H9 (cell line): ENCODE measurements around the gene MORF4L1. TPM values are rescaled to one million over a fixed set of nuclear protein-coding genes. Genes with fewer than 3 reads are reported as not detected.

ENCODE experiments used
- DNase-seq: peaks from one replicate; pipeline ENCODE4 v3.0.0-alpha.2; 2017
- H2AFZ ChIP-seq: one replicate; pipeline ENCODE4 v1.6.1; 2013; ENCODE audit warnings: mild to moderate bottlenecking, low read length, control low read depth, moderate library complexity
- H2AK5ac ChIP-seq: 2 replicates; pipeline ENCODE4 v1.6.1; 2013; ENCODE audit warnings: low read length, control low read depth, mixed read lengths; ENCODE audit not compliant: insufficient read length
- H2BK120ac ChIP-seq: one replicate; pipeline ENCODE4 v1.6.1; 2013; ENCODE audit warnings: low read depth, mild to moderate bottlenecking, low read length, control low read depth, inconsistent platforms; ENCODE audit not compliant: poor library complexity, severe bottlenecking
- H2BK12ac ChIP-seq: 2 replicates; pipeline ENCODE4 v1.6.1; 2013; ENCODE audit warnings: low read length, control low read depth, mixed read lengths, low read depth; ENCODE audit not compliant: insufficient read length
- H2BK15ac ChIP-seq: 2 replicates; pipeline ENCODE4 v1.6.1; 2013; ENCODE audit warnings: low read depth, low read length, control low read depth
- H2BK20ac ChIP-seq: one replicate; pipeline ENCODE4 v1.6.1; 2013; ENCODE audit warnings: low read depth, mild to moderate bottlenecking, low read length, control low read depth, inconsistent platforms; ENCODE audit not compliant: poor library complexity, severe bottlenecking
- H2BK5ac ChIP-seq: 2 replicates; pipeline ENCODE4 v1.6.1; 2013; ENCODE audit warnings: low read length, control low read depth, mixed read lengths; ENCODE audit not compliant: insufficient read length
- H3K14ac ChIP-seq: 2 replicates; pipeline ENCODE4 v1.6.1; 2013; ENCODE audit warnings: low read length, control low read depth; ENCODE audit not compliant: insufficient read depth
- H3K18ac ChIP-seq: 2 replicates; pipeline ENCODE4 v1.6.1; 2013; ENCODE audit warnings: low read depth, mild to moderate bottlenecking, mixed read lengths, low read length, control low read depth; ENCODE audit not compliant: insufficient read length
- H3K23ac ChIP-seq: 2 replicates; pipeline ENCODE4 v1.6.1; 2013; ENCODE audit warnings: low read length, control low read depth, mixed read lengths, low read depth; ENCODE audit not compliant: insufficient read length
- H3K23me2 ChIP-seq: 2 replicates; pipeline ENCODE4 v1.6.1; 2013; ENCODE audit warnings: low read depth, mild to moderate bottlenecking, mixed read lengths, low read length, control low read depth; ENCODE audit not compliant: insufficient read length, poor library complexity, severe bottlenecking
- H3K27ac ChIP-seq: 2 replicates; pipeline ENCODE4 v1.5.1; 2013; ENCODE audit warnings: low read length, control low read depth, mixed read lengths, low read depth; ENCODE audit not compliant: insufficient read length
- H3K27me3 ChIP-seq: 2 replicates; pipeline ENCODE4 v1.6.1; 2013; ENCODE audit warnings: low read length, control low read depth, inconsistent platforms; ENCODE audit not compliant: insufficient read depth
- H3K4ac ChIP-seq: 2 replicates; pipeline ENCODE4 v1.6.1; 2013; ENCODE audit warnings: low read depth, mild to moderate bottlenecking, control low read depth, inconsistent platforms, low read length, moderate library complexity
- H3K4me1 ChIP-seq: 2 replicates; pipeline ENCODE4 v1.6.1; 2013; ENCODE audit warnings: low read length, control low read depth, inconsistent platforms; ENCODE audit not compliant: insufficient read depth
- H3K4me2 ChIP-seq: 2 replicates; pipeline ENCODE4 v1.6.1; 2013; ENCODE audit warnings: low read length, control low read depth, mixed read lengths; ENCODE audit not compliant: insufficient read length, insufficient read depth
- H3K56ac ChIP-seq: 2 replicates; pipeline ENCODE4 v1.6.1; 2013; ENCODE audit warnings: low read depth, mild to moderate bottlenecking, mixed read lengths, low read length, control low read depth; ENCODE audit not compliant: insufficient read length
- H3K79me1 ChIP-seq: 2 replicates; pipeline ENCODE4 v1.6.1; 2013; ENCODE audit warnings: low read depth, mild to moderate bottlenecking, moderate library complexity, low read length, control low read depth, inconsistent platforms; ENCODE audit not compliant: insufficient read depth, poor library complexity, severe bottlenecking
- H3K79me2 ChIP-seq: 2 replicates; pipeline ENCODE4 v1.6.1; 2013; ENCODE audit warnings: low read length, control low read depth, inconsistent platforms; ENCODE audit not compliant: insufficient read depth
- H3K9ac ChIP-seq: 2 replicates; pipeline ENCODE4 v1.6.1; 2013; ENCODE audit warnings: low read length, control low read depth, mixed read lengths; ENCODE audit not compliant: insufficient read length; ENCODE audit errors: extremely low read depth
- H3K9me3 ChIP-seq: one replicate; pipeline ENCODE4 v1.6.1; 2013; ENCODE audit warnings: low read depth, low read length, inconsistent platforms; ENCODE audit not compliant: control insufficient read depth
- H3T11ph ChIP-seq: one replicate; pipeline ENCODE4 v1.6.1; 2013; ENCODE audit warnings: mild to moderate bottlenecking, low read length, control low read depth, inconsistent platforms
- H4K20me1 ChIP-seq: one replicate; pipeline ENCODE4 v1.6.1; 2013; ENCODE audit not compliant: control insufficient read depth, insufficient read length, insufficient read depth
- H4K5ac ChIP-seq: 2 replicates; pipeline ENCODE4 v1.6.1; 2013; ENCODE audit warnings: low read depth, mild to moderate bottlenecking, mixed read lengths, low read length, control low read depth; ENCODE audit not compliant: insufficient read length
- H4K8ac ChIP-seq: replicated peaks from 2 replicates; pipeline ENCODE4 v1.6.1; 2013; ENCODE audit warnings: low read length, control low read depth, mixed read lengths, low read depth; ENCODE audit not compliant: insufficient read length
- H4K91ac ChIP-seq: 2 replicates; pipeline ENCODE4 v1.6.1; 2013; ENCODE audit warnings: low read depth, mild to moderate bottlenecking, moderate library complexity, mixed read lengths, low read length, control low read depth; ENCODE audit not compliant: insufficient read length
- H3K27ac Mint-ChIP-seq, 3 experiments: 2 replicates in 2 of 3; 3 replicates in 1 of 3; pipeline ENCODE4 v1.8.0; 2020 to 2021; ENCODE audit warnings: mixed read lengths in 3 of 3, mild to moderate bottlenecking in 1 of 3, moderate library complexity in 1 of 3
- H3K27me3 Mint-ChIP-seq: 2 replicates; pipeline ENCODE4 v1.8.0; 2021; ENCODE audit warnings: low read depth, mild to moderate bottlenecking, moderate library complexity, mixed read lengths
- H3K36me3 Mint-ChIP-seq, 3 experiments: 2 replicates in 2 of 3; 3 replicates in 1 of 3; pipeline ENCODE4 v1.8.0; 2020 to 2021; ENCODE audit warnings: low read depth in 3 of 3, mixed read lengths in 3 of 3; ENCODE audit not compliant: insufficient read depth in 1 of 3
- H3K4me1 Mint-ChIP-seq, 2 experiments: 2 replicates each; pipeline ENCODE4 v1.8.0; 2020; ENCODE audit warnings: mixed read lengths in 2 of 2
- H3K4me3 Mint-ChIP-seq, 2 experiments: 2 replicates in 1 of 2; 3 replicates in 1 of 2; pipeline ENCODE4 v1.8.0; 2020 to 2021; ENCODE audit warnings: mild to moderate bottlenecking in 2 of 2, mixed read lengths in 2 of 2, moderate library complexity in 1 of 2
- H3K9me3 Mint-ChIP-seq, 2 experiments: 2 replicates in 1 of 2; 3 replicates in 1 of 2; pipeline ENCODE4 v1.8.0; 2020; ENCODE audit warnings: mild to moderate bottlenecking in 2 of 2, mixed read lengths in 2 of 2, moderate library complexity in 1 of 2
- CTCF ChIP-seq: fragments of 200-600 bp; sonication (generic); conservative IDR thresholded peaks from 3 replicates; pipeline ENCODE4 v1.8.0; 2021; ENCODE audit warnings: antibody characterized with exemption, mild to moderate bottlenecking
- WGBS: extraction: QIAGEN DNeasy Blood & Tissue Kit; methylation state at CpG from one replicate; pipeline ENCODE4 v1.1.7; 2013; ENCODE audit warnings: missing lambda C conversion rate, low lambda C conversion rate, mixed read lengths; ENCODE audit not compliant: insufficient read length; ENCODE audit errors: extremely low coverage; 5-methylcytosine and 5-hydroxymethylcytosine counted together
- total RNA-seq: library from RNA; stranded (reverse); gene quantifications from 2 replicates; pipeline ENCODE4 v1.2.1, GENCODE V29; 2021

The MORF4L1 gene
- total RNA-seq, 1 experiment from 2014 or later = 544 TPM

GRCh38 chr15:78942741-78943140, 70.1 kb downstream of the MORF4L1 start:
- Histone ChIP-seq H4K20me1 (no peaks in the 10 kb centered on the region), H3K79me1 (no peaks in the 10 kb centered on the region), H2BK20ac (no peak overlapping the region), H3K27ac (no peak overlapping the region), H4K91ac (no peak overlapping the region), H2BK12ac (no peak overlapping the region), H3K4ac (no peak overlapping the region), H2BK15ac (no peak overlapping the region), H3K9me3 (no peaks in the 10 kb centered on the region), H4K8ac (no peak overlapping the region), H3K14ac (no peak overlapping the region), H2BK120ac (no peak overlapping the region), H2BK5ac (no peak overlapping the region), H3K23me2 (peaks cover 8% of the 10 kb centered on the region), H4K5ac (no peak overlapping the region), H3K79me2 (no peaks in the 10 kb centered on the region), H3K4me2 (no peak overlapping the region), H2AK5ac (no peak overlapping the region), H3K23ac (no peak overlapping the region), H3K9ac (no peak overlapping the region), H3K27me3 (no peaks in the 10 kb centered on the region; the same call in 1 of the 2 replicates), H3T11ph (no peak overlapping the region), H3K4me1 (peaks cover 4% of the 10 kb centered on the region; the same call in 1 of the 2 replicates), H3K18ac (no peak overlapping the region), H3K56ac (no peak overlapping the region), H2AFZ (no peak overlapping the region)
- Mint-ChIP-seq H3K27me3 (peaks cover 44% of the 10 kb centered on the region), H3K9me3 (no peaks in the 10 kb centered on the region), H3K4me1 (peaks cover 4 to 12% of the 10 kb centered on the region in 2 experiments; a peak in 3 of 4 replicates), H3K27ac (no peak overlapping the region), H3K4me3 (no peak overlapping the region), H3K36me3 (no peaks in the 10 kb centered on the region; a peak in 1 of 7 replicates)
- no peak for DNase-seq
- TF ChIP-seq CTCF = no peak
- WGBS = no CpG with 5 or more reads among the region's 4 CpGs
